HG03139 (cell line): ENCODE measurements around the gene HAVCR1.
"Not testable (repeated sequence)": the region's sequence is repeated elsewhere in the genome, so short reads cannot be mapped to it uniquely, and the experiment has no call there.

Experiments
- ATAC-seq: cut with Tn5 transposase; IDR thresholded peaks from one replicate; pipeline ENCODE4 v1.9.1; 2021; ENCODE audit not compliant: unreplicated experiment

Gene HAVCR1

GRCh38 chr5:157059093-157059539 is at the start of gene HAVCR1:
TSS of gene HAVCR1 (minus strand) at chr5:157059116. CDS start at chr5:157057943, 1,173 bp downstream.
- ATAC-seq = peak; percentile 66

DNA sequence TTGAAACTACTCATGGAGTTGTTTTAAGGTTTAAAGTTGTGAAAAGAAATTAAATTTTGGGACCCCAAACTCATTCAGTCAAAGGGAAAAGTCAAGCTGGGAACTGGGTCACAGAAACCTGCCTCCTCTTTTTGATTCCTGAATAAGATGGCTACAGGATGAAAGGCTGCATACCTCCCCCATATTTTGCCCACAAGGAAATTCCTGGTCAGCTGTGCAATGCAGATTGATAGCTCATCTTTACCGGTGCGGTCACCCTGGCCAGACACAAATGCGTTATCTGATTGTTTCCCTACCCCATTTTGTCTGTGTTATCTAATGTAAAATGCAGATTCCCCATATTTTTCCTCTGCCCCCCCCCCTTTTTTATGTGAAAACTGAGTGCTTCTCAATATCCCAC is 48.6 kb upstream of the HAVCR1 start:
- no peak for ATAC-seq

- no peak for ATAC-seq
Measured at GRCh38 chr5:157106630-157107461, 47.9 kb upstream of the HAVCR1 start.

- ATAC-seq = no peak
Measured at GRCh38 chr5:157100140-157100679, 41.3 kb upstream of the HAVCR1 start.

DNA sequence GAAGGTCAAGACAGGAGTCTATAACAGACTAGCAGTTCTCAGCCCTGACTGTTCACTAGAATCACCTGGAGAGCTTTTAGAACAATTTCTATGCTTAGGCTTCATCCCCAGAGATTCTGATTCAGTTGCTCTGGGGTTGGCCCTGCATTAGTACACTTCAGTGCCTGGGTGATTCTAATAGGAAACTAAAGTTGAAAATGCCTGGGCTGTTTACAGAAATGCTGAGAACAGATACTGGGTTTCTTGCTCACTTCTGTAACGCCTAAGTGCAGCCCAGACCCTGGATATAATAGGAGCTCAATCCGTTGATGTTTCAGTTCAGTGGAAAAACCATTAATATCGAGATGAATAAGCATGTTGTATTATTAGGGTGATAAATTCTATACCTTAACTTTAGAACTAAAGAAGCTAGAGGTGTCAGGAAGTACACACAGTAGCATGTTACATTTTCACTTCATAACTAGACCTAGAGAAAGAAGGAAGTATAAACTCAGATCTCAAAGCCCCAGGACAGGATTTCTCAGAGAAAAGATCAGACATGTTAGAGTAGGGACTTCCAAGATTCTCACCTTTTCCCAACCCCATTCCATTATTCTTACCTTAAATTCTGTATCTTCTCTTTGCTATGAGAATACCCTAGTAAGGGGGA is 29.6 kb upstream of the HAVCR1 start:
- no peak for ATAC-seq

DNA sequence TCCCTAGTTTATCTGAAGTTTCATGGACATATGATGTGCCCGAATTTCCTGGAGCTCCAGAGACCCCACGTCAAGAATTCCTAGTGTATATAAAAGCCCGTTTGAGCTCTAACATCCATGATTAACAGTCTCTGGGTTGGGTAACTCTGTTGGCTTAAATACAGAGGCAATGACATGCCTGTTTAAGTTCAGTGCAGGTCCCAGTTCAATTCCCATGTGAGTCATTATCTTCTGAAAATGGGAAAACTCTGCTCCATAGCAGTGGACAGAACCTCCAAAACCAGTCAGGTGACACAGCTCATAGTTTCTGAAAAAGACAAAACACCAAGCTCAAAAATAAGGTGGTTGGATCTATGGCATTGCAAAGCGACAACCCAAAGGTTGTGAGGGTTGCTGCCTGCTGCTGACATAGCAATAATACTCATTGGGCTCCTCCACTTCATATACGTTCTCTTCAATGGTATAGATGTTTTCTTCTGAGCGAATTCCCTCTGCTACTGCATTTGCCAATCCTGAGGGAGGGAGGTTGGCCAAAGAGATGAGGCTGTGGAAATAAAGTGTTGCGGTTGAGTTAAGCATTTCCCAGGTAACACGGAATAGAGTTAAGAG is 27.9 kb upstream of the HAVCR1 start:
- ATAC-seq = no peak

DNA sequence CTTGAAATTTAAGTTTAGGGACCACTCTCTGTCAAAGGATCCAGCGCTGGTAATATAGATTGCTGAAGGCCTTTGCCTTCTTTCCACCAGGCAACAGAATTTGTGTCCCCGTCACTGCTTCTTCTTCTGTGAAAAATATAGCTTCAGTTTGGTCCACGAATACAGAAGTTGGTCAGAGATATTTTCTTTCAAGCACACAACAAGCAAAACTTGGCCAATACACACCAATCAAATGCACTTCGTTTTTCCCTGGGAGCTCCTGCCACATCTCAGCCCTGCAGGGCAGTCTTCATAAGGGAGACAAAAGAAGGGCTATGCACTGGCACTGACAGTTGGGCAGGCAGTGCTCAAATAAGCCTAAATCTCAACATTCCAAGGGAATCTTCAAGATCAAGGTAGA is 27.0 kb upstream of the HAVCR1 start:
- no peak for ATAC-seq

- no peak for ATAC-seq
Measured at GRCh38 chr5:157080286-157080685, 21.4 kb upstream of the HAVCR1 start.

DNA sequence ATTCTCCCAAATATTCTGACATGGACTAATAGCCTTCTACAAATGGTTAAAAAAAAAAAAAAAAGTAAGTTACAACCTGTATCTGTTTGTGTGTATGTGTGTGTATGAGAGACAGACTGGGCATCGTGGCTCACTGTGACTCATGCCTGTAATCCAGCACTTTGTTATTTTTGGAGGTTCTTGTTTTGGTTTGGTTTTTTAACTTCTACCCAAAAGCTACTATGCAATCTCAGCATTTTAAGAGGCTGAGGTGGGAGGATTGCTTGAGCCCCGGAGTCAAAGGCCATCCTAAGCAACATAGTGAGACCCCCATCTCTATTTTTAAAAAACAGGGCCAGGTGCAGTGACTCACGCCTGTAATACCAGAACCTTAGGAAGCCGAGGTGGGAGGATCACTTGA is 17.6 kb upstream of the HAVCR1 start:
- ATAC-seq = no peak

GRCh38 chr5:157072508-157072907 is 13.6 kb upstream of the HAVCR1 start:
- no peak for ATAC-seq

DNA sequence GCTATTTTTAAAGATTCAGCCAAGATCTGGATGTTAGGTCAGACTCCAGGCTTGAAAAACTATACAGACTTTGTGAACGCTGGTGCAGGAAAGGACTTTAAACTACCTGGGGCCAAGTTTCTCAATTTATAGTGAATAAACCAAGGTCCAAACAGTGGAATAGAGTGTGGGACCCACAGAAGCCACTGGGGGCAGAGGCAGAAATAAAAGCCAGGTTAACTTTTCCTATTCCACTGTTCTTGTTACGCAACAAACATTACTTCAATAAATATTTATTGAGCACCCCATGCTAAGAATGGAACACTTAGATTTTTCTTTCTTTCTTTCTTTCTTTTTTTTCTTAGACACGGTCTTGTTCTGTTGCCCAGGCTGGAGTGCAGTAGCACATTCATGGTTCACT is 11.0 kb upstream of the HAVCR1 start:
- no peak for ATAC-seq

DNA sequence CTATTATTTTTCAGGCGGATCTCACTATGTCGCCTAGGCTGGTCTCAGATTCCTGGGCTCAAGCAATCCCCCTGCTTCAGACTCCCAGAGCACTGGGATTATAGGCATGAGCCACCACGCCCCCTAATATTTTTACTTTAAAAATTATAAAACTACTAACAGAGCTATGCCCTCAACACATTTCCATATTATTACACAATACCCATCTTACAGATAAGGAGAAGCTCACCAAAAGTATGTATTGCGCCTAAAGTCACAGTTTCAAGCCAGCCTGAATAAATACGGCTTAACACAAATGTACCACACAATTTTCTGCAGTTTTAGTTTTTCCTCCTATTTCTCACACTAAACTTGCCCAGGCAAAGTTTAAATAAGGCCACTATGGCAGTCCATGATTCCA is 9.9 kb upstream of the HAVCR1 start:
- ATAC-seq = no peak

- no peak for ATAC-seq
Measured at GRCh38 chr5:157068339-157068738, 9.4 kb upstream of the HAVCR1 start.

GRCh38 chr5:157067005-157067404 is 8.1 kb upstream of the HAVCR1 start:
- ATAC-seq = no peak

DNA sequence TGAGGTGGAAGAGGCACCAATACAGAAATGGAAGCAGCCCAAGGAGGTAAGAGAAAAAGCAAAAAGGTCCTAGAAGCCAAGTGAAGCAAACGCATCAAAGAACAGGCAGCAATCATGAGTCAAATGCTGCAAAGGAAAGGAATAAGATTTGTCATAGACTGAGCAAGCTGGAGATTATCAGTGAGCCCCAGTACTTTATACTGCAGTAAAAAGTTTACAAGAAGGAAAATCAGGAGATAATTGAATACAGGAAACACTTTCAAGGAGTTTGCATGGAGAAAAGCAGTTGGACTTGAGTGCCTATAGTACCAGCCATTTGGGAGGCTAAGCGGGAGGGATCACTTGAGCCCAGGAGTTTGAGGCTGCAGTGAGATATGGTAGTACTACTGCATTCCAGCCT is 7.2 kb upstream of the HAVCR1 start:
- ATAC-seq = no peak

DNA sequence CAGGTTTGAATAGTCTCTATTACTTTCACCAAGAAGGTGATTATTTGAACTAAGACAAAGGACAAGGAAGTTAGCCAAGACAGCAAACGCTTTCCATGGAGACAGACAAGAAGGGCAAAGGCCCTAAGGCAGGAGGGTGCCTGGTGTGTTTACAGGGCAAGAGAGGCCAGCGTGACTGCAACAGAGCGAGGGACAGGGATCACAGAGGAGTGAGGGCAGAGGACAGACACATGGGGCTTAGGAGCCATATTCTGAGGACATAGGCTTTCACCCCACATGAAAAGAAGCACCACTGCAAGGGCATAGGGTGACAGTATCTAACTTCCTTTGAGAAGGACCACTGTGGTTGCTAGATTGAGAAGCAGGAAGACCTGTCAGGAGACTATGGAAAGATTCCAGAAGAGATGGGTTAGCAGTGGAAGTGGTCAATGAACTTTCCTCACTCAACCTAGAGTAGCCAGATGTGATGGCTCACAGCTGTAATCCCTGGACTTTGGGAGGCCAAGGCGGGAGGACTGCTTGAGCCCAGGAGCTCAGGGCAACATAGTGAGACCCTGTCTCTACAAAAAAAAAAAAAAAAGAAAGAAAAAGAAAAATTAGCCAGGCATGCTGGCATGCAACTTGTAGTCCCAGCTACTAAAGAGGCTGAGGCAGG is 5.0 kb upstream of the HAVCR1 start:
- no peak for ATAC-seq

DNA sequence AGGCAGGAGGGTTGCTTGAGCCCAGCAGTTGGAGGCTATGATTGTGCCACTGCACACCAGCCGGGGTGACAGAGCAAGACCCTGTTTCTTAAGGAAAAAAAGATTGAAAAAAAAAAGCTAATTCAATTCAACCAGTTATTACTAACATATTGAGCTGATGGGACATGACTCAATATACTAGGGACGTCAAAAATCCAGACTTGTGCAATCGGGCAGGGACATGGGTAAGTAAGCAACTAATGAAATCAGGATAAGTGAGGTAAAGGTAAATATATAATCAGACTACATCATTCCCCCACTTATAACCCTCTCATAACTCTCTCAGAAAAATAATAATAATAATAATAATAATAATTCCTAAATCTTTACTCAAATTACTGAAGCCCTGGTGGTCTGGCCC is 975 bp upstream of the HAVCR1 start:
- no peak for ATAC-seq

DNA sequence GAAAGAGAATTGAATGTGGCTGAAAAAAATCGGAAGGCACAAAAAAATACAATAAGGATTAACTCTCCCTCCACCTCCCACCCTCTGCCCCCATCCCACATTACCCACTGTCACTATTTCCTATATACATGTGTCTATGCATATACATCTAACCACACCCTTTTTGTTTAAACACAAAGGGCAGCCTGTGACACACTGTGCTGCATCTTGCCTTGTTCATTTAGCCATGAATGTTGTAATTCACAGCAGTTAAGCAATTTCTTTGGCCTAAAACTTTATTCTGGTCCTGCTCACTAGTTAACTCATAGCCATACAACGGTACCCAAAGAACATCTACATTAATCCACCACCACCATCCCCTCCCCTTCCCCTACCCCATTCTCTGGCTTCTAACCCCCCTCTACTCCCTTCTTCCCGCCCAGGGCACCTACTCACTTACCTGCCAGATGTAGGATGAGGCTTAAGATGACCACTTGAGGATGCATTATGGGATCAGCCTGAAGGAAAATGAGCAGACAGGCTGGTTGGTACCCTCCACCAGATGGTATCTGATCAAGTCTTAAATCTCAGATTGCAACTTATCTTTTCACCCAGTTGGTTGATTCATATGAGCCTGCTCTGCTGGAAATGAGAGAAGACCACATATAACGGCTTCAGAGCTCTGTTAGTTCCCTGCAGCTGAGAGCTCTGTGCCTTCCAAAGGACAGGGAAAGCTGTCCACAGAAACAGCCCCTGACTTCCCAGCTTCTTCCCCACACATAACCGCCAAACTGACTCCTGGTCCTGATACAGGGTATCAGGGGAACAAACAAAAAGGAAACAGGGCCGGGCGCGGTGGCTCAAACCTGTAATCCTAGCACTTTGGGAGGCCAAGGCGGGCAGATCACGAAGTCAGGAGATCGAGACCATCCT is 1.2 kb downstream of the HAVCR1 start:
- ATAC-seq = no peak

DNA sequence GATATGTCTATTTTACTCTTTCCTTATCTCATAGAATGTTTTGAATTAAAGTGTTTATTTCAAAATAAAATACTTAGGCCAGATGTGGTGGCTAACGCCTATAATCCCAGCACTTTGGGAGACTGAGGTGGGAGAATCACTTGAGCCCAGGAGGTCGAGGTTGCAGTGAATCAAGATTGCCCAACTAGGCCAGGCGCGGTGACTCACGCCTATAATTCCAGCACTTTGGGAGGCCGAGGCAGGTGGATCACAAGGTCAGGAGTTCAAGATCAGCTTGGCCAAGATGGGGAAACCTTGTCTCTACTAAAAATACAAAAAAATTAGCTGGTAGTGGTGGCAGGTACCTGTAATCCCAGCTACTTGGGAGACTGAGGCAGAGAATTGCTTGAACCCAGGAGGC is 2.1 kb downstream of the HAVCR1 start:
- ATAC-seq = not testable (repeated sequence)

DNA sequence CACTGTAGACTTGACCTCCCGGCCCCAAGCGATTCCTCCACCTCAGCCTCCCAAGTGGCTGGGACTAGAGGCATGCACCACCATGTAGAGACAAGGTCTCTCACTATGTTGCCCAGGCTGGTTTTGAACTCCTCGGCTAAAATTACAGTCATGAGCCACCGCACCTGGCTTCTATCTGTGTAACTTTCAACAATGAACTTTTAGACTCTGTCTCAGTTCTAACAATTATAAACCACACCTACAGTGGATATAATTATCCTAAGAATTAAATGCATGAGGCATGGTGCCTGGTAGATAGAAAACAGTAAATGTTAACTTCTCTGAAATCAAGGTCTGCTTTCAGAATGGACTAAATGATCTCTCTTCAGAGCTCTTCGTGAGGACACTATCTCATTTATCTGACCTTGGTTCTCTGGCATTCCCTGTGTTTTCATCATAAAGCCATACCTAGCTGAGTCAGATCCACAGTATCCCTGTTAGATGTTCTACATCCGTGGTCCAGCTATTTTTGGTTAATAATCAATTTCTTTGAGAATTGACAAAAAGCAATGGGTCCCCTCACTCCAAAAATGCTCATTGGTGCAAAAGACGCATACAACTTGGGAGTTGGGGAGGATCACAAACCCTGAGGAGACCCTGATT is 7.2 kb downstream of the HAVCR1 start:
- ATAC-seq = no peak
